Measurements from ENCODE around the gene SAP30. TPM values are rescaled to one million over a fixed set of nuclear protein-coding genes. Genes with fewer than 3 reads are reported as not detected.

Gene SAP30
- total RNA-seq, 2 experiments from 2014 or later: 22.0 to 29.3 TPM

DNA sequence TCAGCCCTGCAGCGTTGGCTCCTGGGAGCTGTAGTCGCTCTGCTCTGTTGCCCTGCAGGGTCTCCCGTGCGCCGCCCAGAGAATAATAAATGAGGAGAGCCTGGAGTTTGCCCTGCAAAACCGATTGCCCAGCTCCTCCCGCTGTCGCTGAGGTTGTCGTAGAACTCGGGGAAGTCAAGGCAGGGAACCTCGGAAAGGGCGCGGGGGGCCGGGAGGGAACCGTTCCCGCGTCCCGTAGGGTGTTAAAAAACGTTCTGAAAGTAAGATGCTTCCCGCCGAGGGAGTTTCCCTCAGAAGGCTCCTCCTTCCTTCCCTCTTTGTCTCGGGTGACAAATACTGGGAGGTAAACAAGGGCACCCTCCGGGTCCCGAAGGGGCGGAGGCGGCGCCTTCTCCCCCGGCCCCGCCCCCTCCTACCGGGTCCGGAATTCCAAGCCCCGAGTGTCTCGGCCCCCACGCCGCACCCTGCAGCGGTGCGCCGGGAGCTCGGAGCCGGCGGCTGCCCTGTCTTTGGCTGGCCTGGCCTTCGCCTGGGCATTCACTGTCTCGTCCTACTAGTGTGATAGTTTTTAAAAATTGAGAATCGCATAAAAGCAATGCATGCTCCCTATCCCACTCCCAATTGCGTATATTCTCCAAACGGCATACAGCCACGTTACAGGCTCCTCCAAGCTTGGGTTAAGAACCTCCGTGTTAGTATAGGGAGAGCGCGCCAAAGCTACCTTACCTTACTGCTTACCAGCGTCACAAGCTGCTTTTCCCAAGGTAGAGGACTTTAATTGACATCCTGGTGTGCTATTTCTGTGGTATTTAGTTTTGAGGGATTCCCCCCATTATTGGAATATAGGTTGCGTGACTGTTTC lies 35.6 kb upstream of the SAP30 start:
- Mint-ChIP-seq H3K4me1 (peaks cover 13% of the 10 kb centered on the region), H3K27me3 (peaks cover 8% of the 10 kb centered on the region), H3K9me3 (ENCODE audit: low read depth) (no peaks in the 10 kb centered on the region), H3K27ac (peak overlapping the region; percentile 99), H3K4me3 (peak overlapping the region; percentile 98), H3K36me3 (ENCODE audit: low read depth) (peaks cover 35% of the 10 kb centered on the region)
- ChIA-PET POLR2A (interaction anchor here (0.6 to 5.1 kb wide), 11 partner anchors 10 to 980 kb away, joined by 3 to 107 read pairs (median 4); partner anchors contain the start of genes FBXO8, GALNT7 and SAP30), CTCF (interaction anchor here (0.9 to 7.2 kb wide), 5 partner anchors 15 to 86 kb away, joined by 4 to 50 read pairs (median 5); partner anchors contain the start of gene SAP30)
- ATAC-seq (peak; percentile 28), DNase-seq (peak; percentile 71)
- intact Hi-C loops (cut with DNase I, micrococcal nuclease): loop anchor here (1.0 to 5.0 kb wide), 6 partner anchors 35 to 948 kb away; partner anchors contain the start of genes CEP44 (in 2 of the 2), FBXO8 (in 2 of the 2) and SAP30 (in 2 of the 2)

DNA sequence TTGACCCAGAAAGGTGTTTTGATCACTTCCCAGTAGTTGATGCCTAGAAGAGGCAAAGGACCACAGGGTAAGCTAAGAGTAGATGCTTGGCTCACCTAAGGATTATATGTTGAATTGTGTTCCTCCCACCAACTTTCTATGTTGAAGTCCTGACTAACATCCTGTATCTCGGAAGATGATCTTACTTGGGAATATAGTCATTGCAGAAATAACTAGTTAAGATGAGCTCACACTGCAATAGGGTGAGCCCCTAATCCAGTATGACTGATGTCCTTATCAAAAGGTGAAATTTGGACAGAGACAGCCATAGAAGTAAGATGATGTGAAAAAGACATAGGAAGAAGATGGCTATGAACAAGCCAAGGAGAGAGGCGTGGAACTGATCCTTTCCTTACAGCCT lies 33.3 kb upstream of the SAP30 start:
- no peak for ATAC-seq
- intact Hi-C loops (cut with DNase I, micrococcal nuclease): no loop called here
- Mint-ChIP-seq H3K27me3 (peaks cover 8% of the 10 kb centered on the region), H3K36me3 (ENCODE audit: low read depth) (peaks cover 17% of the 10 kb centered on the region), H3K27ac (no peak overlapping the region), H3K4me1 (peaks cover 2% of the 10 kb centered on the region), H3K4me3 (no peak overlapping the region), H3K9me3 (ENCODE audit: low read depth) (no peaks in the 10 kb centered on the region)
- CTCF ChIA-PET: interaction anchor here (1.1 to 1.2 kb wide), 3 partner anchors 8 to 60 kb away, joined by 3 to 4 read pairs (median 3); no protein-coding TSS in a partner anchor
- POLR2A ChIA-PET: interaction anchor here (5.1 kb wide), 1 partner anchor 33 kb away, joined by 107 read pairs; the partner anchor contains the start of gene SAP30
- DNase-seq: no peak

DNA sequence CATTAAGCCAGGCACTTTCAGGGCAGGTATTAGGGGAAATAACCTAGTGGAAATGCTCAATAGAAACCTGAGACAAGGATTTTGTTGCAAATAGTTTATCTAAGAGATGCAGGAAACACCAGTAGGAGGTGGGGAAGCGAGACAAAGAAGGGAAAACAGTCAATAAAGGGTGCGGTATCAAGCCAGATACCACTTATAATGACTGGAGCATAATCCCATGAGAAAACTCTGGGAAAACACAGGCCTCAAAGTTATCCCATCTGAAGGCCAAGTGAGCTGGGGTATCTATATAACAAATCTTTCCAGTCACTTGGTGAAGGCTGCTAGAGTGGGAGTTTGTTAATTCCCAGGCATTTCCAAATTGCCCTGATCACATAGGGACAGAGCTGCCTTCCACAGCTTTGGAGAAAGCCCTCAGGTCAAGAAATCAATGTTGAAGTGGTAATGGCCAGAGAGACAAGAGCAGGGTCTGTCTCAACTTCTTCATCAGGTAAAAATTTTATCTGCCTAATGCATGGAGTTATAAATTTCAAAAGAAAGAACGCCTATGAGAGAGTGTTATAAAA lies 26.8 kb upstream of the SAP30 start:
- H3K27me3 Mint-ChIP-seq: peaks cover 1% of the 10 kb centered on the region
- H3K27ac Mint-ChIP-seq: no peak overlapping the region
- ATAC-seq (no peak), DNase-seq (no peak)
- no peaks in the 10 kb centered on the region for H3K4me1 Mint-ChIP-seq
- POLR2A ChIA-PET: no interaction called here
- H3K36me3 Mint-ChIP-seq (ENCODE audit: low read depth): no peaks in the 10 kb centered on the region
- no peaks in the 10 kb centered on the region for H3K9me3 Mint-ChIP-seq (ENCODE audit: low read depth)
- intact Hi-C loops (cut with DNase I, micrococcal nuclease): no loop called here
- H3K4me3 Mint-ChIP-seq: no peak overlapping the region
- CTCF ChIA-PET: interaction anchor here (0.5 to 1.0 kb wide), 2 partner anchors 27 to 42 kb away, joined by 3 to 4 read pairs; no protein-coding TSS in a partner anchor

DNA sequence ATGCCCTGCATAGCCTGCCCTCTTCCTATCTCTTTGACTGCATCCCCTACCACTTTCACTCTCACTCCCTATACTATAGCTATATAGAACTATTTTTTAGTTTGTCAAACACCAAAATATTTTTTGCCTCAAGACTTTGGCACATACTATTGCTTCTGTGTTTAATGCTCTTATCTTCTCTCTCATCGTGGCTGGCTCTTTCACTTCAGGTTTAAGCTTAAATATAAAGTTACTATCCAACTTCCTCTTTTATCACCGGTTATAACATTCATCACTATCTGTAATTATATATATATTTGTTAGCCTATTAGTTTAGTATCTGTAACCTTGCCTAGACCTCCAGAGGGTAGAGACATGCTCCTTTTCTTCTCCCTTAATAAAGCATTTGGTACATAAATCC lies 25.1 kb upstream of the SAP30 start:
- Mint-ChIP-seq H3K27me3 (no peaks in the 10 kb centered on the region), H3K36me3 (ENCODE audit: low read depth) (no peaks in the 10 kb centered on the region), H3K4me3 (no peak overlapping the region), H3K9me3 (ENCODE audit: low read depth) (no peaks in the 10 kb centered on the region), H3K4me1 (no peaks in the 10 kb centered on the region), H3K27ac (no peak overlapping the region)
- no peak for DNase-seq
- ChIA-PET POLR2A (interaction anchor here (1.1 kb wide), 1 partner anchor 11 kb away, joined by 4 read pairs; no protein-coding TSS in a partner anchor), CTCF (interaction anchor here (0.5 to 1.5 kb wide), 6 partner anchors 8 to 75 kb away, joined by 3 to 4 read pairs (median 3); no protein-coding TSS in a partner anchor)
- intact Hi-C loops (cut with DNase I, micrococcal nuclease): no loop called here
- no peak for ATAC-seq

DNA sequence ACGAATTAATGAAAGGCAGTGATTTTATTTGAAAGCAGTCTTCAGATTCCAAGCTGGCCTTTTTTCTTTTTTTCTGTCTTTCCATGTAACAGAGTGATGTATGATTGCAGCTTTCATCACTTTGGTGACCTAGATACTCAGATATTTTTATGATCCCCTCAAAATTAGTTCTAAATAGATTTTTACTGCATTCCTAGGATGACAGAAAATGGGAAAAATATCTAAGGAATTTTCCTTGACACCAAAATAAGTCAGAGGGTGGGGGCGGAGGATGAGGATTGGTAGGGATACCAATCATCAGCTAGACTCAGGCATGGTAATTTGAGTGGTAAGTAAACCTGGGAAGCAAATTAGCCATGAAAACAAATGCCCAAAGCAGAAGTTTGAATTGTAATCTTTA lies 24.7 kb upstream of the SAP30 start:
- H3K27ac Mint-ChIP-seq: no peak overlapping the region
- H3K4me3 Mint-ChIP-seq: no peak overlapping the region
- ATAC-seq (no peak), DNase-seq (no peak)
- H3K36me3 Mint-ChIP-seq (ENCODE audit: low read depth): no peaks in the 10 kb centered on the region
- intact Hi-C loops (cut with DNase I, micrococcal nuclease): no loop called here
- POLR2A ChIA-PET: interaction anchor here (1.1 kb wide), 1 partner anchor 11 kb away, joined by 4 read pairs; no protein-coding TSS in a partner anchor
- no peaks in the 10 kb centered on the region for H3K4me1 Mint-ChIP-seq
- no peaks in the 10 kb centered on the region for H3K27me3 Mint-ChIP-seq
- CTCF ChIA-PET: interaction anchor here (0.5 to 1.5 kb wide), 7 partner anchors 8 to 83 kb away, joined by 3 to 4 read pairs (median 3); no protein-coding TSS in a partner anchor
- no peaks in the 10 kb centered on the region for H3K9me3 Mint-ChIP-seq (ENCODE audit: low read depth)

DNA sequence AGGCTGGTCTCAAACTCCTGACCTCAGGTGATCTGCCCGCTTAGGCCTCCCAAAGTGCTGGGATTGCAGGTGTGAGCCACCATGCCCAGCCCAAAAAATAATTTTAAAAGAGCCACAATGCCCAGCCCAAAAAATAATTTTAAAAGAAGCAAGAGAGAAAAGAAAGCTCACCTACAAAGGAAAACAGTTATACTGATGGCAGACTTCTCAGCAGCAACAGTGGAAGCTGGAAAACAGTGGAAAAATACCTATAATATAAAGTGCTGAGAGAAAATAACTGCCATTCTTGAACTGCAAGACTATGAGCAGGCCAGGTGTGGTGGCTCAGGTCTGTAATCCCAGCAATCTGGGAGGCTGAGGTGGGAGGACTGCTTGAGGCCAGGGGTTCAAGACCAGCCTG lies 23.3 kb upstream of the SAP30 start:
- POLR2A ChIA-PET: interaction anchor here (1.1 kb wide), 1 partner anchor 23 kb away, joined by 3 read pairs; no protein-coding TSS in a partner anchor

DNA sequence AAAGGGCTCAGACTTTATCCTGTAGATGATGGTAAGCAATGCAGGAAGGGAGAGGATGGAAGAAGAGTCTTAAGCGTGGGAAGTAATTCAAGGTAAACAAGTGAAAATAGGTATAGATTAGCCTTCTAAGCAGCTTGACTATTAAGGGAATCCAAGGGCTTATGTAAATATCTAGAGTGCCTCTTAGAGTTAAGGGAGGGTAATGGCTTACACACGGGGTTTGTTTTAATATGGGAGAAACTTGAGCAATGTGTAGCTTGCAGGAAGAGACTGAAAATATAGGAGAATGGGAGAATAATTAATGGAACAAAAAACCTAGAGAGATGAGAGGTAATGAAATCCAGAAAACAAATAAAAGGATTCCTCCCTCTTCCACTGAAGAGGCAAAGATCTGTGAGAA lies 12.8 kb upstream of the SAP30 start:
- Mint-ChIP-seq H3K4me3 (no peak overlapping the region), H3K27me3 (peaks cover 5% of the 10 kb centered on the region), H3K4me1 (no peaks in the 10 kb centered on the region), H3K27ac (no peak overlapping the region), H3K36me3 (ENCODE audit: low read depth) (no peaks in the 10 kb centered on the region), H3K9me3 (ENCODE audit: low read depth) (no peaks in the 10 kb centered on the region)
- ATAC-seq (no peak), DNase-seq (no peak)
- POLR2A ChIA-PET: interaction anchor here (1.1 kb wide), 1 partner anchor 11 kb away, joined by 3 read pairs; no protein-coding TSS in a partner anchor
- CTCF ChIA-PET: no interaction called here
- intact Hi-C loops (cut with DNase I, micrococcal nuclease): no loop called here

More for the DNA sequence above, 23.3 kb upstream of the SAP30 start:
- Mint-ChIP-seq H3K27ac (no peak overlapping the region), H3K4me1 (no peaks in the 10 kb centered on the region), H3K27me3 (no peaks in the 10 kb centered on the region), H3K9me3 (ENCODE audit: low read depth) (no peaks in the 10 kb centered on the region), H3K4me3 (no peak overlapping the region), H3K36me3 (ENCODE audit: low read depth) (no peaks in the 10 kb centered on the region)
- DNase-seq (no peak), ATAC-seq (no peak)
- CTCF ChIA-PET: no interaction called here
- intact Hi-C loops (cut with DNase I, micrococcal nuclease): no loop called here

DNA sequence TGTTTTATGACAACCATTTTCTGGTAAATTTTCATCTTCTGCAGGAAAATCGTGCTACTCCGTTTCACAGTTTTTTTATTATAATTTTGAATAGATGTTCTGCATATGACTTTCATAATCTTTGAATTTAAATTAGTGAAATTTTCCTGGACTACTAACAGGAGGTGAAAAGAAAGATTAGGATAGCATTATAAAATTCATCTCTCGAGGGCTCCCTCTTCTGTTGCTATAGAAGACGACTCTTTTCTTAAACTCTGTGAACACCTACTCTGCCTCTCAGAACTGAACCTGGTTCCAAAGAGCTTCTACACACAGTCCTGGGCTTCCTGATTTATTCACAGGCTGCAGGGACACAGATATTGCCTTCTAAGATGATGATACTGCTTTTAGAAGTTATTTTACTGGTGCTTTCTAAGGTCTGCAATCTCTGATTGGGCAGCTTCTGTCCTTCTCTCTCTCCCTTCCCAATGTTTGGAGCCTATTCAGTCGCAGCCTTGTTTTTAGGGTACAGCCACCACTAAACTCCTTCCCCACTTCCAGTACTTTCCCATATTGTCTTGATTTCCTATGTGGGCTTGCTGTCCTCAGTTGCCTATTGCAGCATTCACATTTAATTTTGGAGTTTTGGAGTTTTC lies 10.1 kb upstream of the SAP30 start:
- Mint-ChIP-seq H3K27ac (no peak overlapping the region), H3K4me1 (peaks cover 6% of the 10 kb centered on the region), H3K27me3 (peaks cover 4% of the 10 kb centered on the region), H3K36me3 (ENCODE audit: low read depth) (no peaks in the 10 kb centered on the region), H3K4me3 (no peak overlapping the region), H3K9me3 (ENCODE audit: low read depth) (no peaks in the 10 kb centered on the region)
- intact Hi-C loops (cut with DNase I, micrococcal nuclease): no loop called here
- CTCF ChIA-PET: interaction anchor here (0.6 to 0.7 kb wide), 2 partner anchors 15 to 309 kb away, joined by 3 to 4 read pairs; no protein-coding TSS in a partner anchor
- ATAC-seq: peak; percentile 36
- DNase-seq: no peak
- POLR2A ChIA-PET: no interaction called here

DNA sequence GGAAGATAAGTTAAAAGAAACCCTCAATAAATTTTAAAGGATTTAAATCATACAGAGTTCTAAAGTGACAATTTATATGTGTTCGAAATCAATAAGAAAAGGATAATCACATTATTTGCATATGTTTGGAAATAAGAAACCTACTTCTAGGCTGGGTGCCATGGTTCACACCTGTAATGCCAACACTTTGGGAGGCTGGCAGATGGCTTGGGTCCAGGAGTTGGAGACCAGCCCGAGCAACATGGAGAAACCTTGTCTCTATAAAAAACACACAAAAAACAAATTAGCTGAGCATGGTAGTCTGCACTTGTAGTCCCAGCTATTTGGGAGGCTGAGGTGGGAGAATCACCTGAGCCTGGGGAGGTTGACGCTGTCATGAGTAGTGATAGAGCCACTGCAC lies 8.1 kb upstream of the SAP30 start:
- DNase-seq (no peak), ATAC-seq (no peak)
- POLR2A ChIA-PET: interaction anchor here (0.6 kb wide), 1 partner anchor 9 kb away, joined by 3 read pairs; no protein-coding TSS in a partner anchor
- no peaks in the 10 kb centered on the region for H3K36me3 Mint-ChIP-seq (ENCODE audit: low read depth)
- H3K4me3 Mint-ChIP-seq: no peak overlapping the region
- peaks cover 4% of the 10 kb centered on the region for H3K27me3 Mint-ChIP-seq
- intact Hi-C loops (cut with DNase I, micrococcal nuclease): no loop called here
- no peak overlapping the region for H3K27ac Mint-ChIP-seq
- no peaks in the 10 kb centered on the region for H3K9me3 Mint-ChIP-seq (ENCODE audit: low read depth)
- H3K4me1 Mint-ChIP-seq: peaks cover 19% of the 10 kb centered on the region
- CTCF ChIA-PET: interaction anchor here (0.6 to 0.7 kb wide), 2 partner anchors 111 to 338 kb away, joined by 3 to 4 read pairs; no protein-coding TSS in a partner anchor

DNA sequence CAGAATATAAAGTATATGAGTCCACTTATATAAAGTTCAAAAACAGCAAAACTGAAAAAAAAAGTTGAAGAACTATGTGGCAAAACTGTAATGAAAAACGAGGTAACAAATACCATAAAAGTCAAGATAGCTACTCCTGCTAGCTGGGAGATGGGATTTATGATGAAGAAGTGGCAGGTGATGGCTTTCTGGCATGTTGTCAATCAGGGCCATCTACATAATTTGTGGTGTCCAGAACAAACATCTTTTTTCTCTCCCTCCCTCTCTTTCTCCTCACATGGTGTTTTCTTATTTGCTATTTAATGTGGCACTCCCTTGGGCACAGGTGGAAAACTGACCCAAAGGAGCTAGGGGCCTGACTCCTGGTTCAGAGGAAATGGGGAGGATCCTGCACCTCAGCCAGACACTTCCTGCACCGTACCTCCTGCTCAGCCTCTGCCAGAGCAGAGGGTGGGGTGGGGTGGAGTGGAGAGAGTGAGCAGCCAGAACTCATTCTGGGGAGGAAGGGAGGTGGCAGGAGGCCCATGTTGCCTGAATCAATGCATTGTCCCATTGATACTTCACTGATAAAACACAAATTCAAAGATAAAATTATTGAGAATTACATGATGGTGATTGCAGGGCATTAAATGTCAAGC lies 5.3 kb upstream of the SAP30 start:
- no peaks in the 10 kb centered on the region for H3K9me3 Mint-ChIP-seq (ENCODE audit: low read depth)
- peaks cover 28% of the 10 kb centered on the region for H3K4me1 Mint-ChIP-seq
- H3K27me3 Mint-ChIP-seq: peaks cover 2% of the 10 kb centered on the region
- H3K4me3 Mint-ChIP-seq: no peak overlapping the region
- ChIA-PET POLR2A (interaction anchor here (0.5 kb wide), 1 partner anchor 540 kb away, joined by 4 read pairs; no protein-coding TSS in a partner anchor), CTCF (no interaction called here)
- no peak for ATAC-seq
- intact Hi-C loops (cut with DNase I, micrococcal nuclease): no loop called here
- H3K36me3 Mint-ChIP-seq (ENCODE audit: low read depth): no peaks in the 10 kb centered on the region
- H3K27ac Mint-ChIP-seq: no peak overlapping the region
- no peak for DNase-seq
